ENCODE measurements around the gene HEMK1.
A peak's percentile ranks its signal among the peaks of the same experiment; 100 is the strongest.

Gene HEMK1

GRCh38 chr3:50585919-50586762 is 16.8 kb downstream of the HEMK1 start:
- Histone ChIP-seq H3K9me3 (ENCODE audit: control insufficient read depth, low read length) (no peaks in the 10 kb centered on the region), H3K27me3 (replicated peaks; ENCODE audit: control insufficient read depth, insufficient read depth, low read length, poor library complexity, severe bottlenecking) (no peaks in the 10 kb centered on the region), H3K27ac (ENCODE audit: insufficient read depth, low read length, poor library complexity, severe bottlenecking) (no peak overlapping the region), H3K4me1 (ENCODE audit: control insufficient read depth, insufficient read depth, low read length, poor library complexity, severe bottlenecking) (peaks cover 41% of the 10 kb centered on the region), H3K4me3 (ENCODE audit: insufficient read depth, low read depth, low read length, poor library complexity, severe bottlenecking) (no peak overlapping the region), H3K36me3 (ENCODE audit: control insufficient read depth, insufficient read depth, low read length) (peaks cover 3% of the 10 kb centered on the region)
- DNase-seq = no peak

- H3K4me1 ChIP-seq (ENCODE audit: control insufficient read depth, insufficient read depth, low read length, poor library complexity, severe bottlenecking) = peaks cover 40% of the 10 kb centered on the region
- H3K4me3 ChIP-seq (ENCODE audit: insufficient read depth, low read depth, low read length, poor library complexity, severe bottlenecking) = no peak overlapping the region
- no peak for DNase-seq
- peaks cover 1% of the 10 kb centered on the region for H3K36me3 ChIP-seq (ENCODE audit: control insufficient read depth, insufficient read depth, low read length)
- no peaks in the 10 kb centered on the region for H3K27me3 ChIP-seq (replicated peaks; ENCODE audit: control insufficient read depth, insufficient read depth, low read length, poor library complexity, severe bottlenecking)
- H3K9me3 ChIP-seq (ENCODE audit: control insufficient read depth, low read length) = no peaks in the 10 kb centered on the region
- no peak overlapping the region for H3K27ac ChIP-seq (ENCODE audit: insufficient read depth, low read length, poor library complexity, severe bottlenecking)
Measured at GRCh38 chr3:50586763-50587070, 17.4 kb downstream of the HEMK1 start.

- H3K27me3 ChIP-seq (replicated peaks; ENCODE audit: control insufficient read depth, insufficient read depth, low read length, poor library complexity, severe bottlenecking) = no peaks in the 10 kb centered on the region
- peak overlapping the region; percentile 44 for H3K27ac ChIP-seq (ENCODE audit: insufficient read depth, low read length, poor library complexity, severe bottlenecking)
- H3K4me1 ChIP-seq (ENCODE audit: control insufficient read depth, insufficient read depth, low read length, poor library complexity, severe bottlenecking) = peaks cover 45% of the 10 kb centered on the region
- no peaks in the 10 kb centered on the region for H3K9me3 ChIP-seq (ENCODE audit: control insufficient read depth, low read length)
- DNase-seq = no peak
- H3K36me3 ChIP-seq (ENCODE audit: control insufficient read depth, insufficient read depth, low read length) = no peaks in the 10 kb centered on the region
- no peak overlapping the region for H3K4me3 ChIP-seq (ENCODE audit: insufficient read depth, low read depth, low read length, poor library complexity, severe bottlenecking)
Measured at GRCh38 chr3:50587373-50587772, 18.1 kb downstream of the HEMK1 start.

- peaks cover 52% of the 10 kb centered on the region for H3K4me1 ChIP-seq (ENCODE audit: control insufficient read depth, insufficient read depth, low read length, poor library complexity, severe bottlenecking)
- DNase-seq = peak in 2 of 3 donors; percentile 45 to 48
- H3K4me3 ChIP-seq (ENCODE audit: insufficient read depth, low read depth, low read length, poor library complexity, severe bottlenecking) = peak overlapping the region; percentile 8
- no peaks in the 10 kb centered on the region for H3K36me3 ChIP-seq (ENCODE audit: control insufficient read depth, insufficient read depth, low read length)
- no peaks in the 10 kb centered on the region for H3K27me3 ChIP-seq (replicated peaks; ENCODE audit: control insufficient read depth, insufficient read depth, low read length, poor library complexity, severe bottlenecking)
- H3K9me3 ChIP-seq (ENCODE audit: control insufficient read depth, low read length) = no peaks in the 10 kb centered on the region
- peak overlapping the region; percentile 44 for H3K27ac ChIP-seq (ENCODE audit: insufficient read depth, low read length, poor library complexity, severe bottlenecking)
Measured at GRCh38 chr3:50587806-50588758, 18.8 kb downstream of the HEMK1 start.

GRCh38 chr3:50588759-50589433 is 19.6 kb downstream of the HEMK1 start:
- H3K27ac ChIP-seq (ENCODE audit: insufficient read depth, low read length, poor library complexity, severe bottlenecking) = peak overlapping the region; percentile 44
- peaks cover 55% of the 10 kb centered on the region for H3K4me1 ChIP-seq (ENCODE audit: control insufficient read depth, insufficient read depth, low read length, poor library complexity, severe bottlenecking)
- no peaks in the 10 kb centered on the region for H3K36me3 ChIP-seq (ENCODE audit: control insufficient read depth, insufficient read depth, low read length)
- H3K4me3 ChIP-seq (ENCODE audit: insufficient read depth, low read depth, low read length, poor library complexity, severe bottlenecking) = peak overlapping the region; percentile 8
- DNase-seq = no peak
- H3K9me3 ChIP-seq (ENCODE audit: control insufficient read depth, low read length) = no peaks in the 10 kb centered on the region
- H3K27me3 ChIP-seq (replicated peaks; ENCODE audit: control insufficient read depth, insufficient read depth, low read length, poor library complexity, severe bottlenecking) = no peaks in the 10 kb centered on the region

- no peak overlapping the region for H3K4me3 ChIP-seq (ENCODE audit: insufficient read depth, low read depth, low read length, poor library complexity, severe bottlenecking)
- peaks cover 67% of the 10 kb centered on the region for H3K4me1 ChIP-seq (ENCODE audit: control insufficient read depth, insufficient read depth, low read length, poor library complexity, severe bottlenecking)
- peak overlapping the region; percentile 82 for H3K27ac ChIP-seq (ENCODE audit: insufficient read depth, low read length, poor library complexity, severe bottlenecking)
- no peaks in the 10 kb centered on the region for H3K36me3 ChIP-seq (ENCODE audit: control insufficient read depth, insufficient read depth, low read length)
- no peak for DNase-seq
- no peaks in the 10 kb centered on the region for H3K27me3 ChIP-seq (replicated peaks; ENCODE audit: control insufficient read depth, insufficient read depth, low read length, poor library complexity, severe bottlenecking)
- no peaks in the 10 kb centered on the region for H3K9me3 ChIP-seq (ENCODE audit: control insufficient read depth, low read length)
Measured at GRCh38 chr3:50591196-50591741, 21.9 kb downstream of the HEMK1 start.

- H3K27me3 ChIP-seq (replicated peaks; ENCODE audit: control insufficient read depth, insufficient read depth, low read length, poor library complexity, severe bottlenecking) = no peaks in the 10 kb centered on the region
- no peaks in the 10 kb centered on the region for H3K9me3 ChIP-seq (ENCODE audit: control insufficient read depth, low read length)
- peak overlapping the region; percentile 58 for H3K27ac ChIP-seq (ENCODE audit: insufficient read depth, low read length, poor library complexity, severe bottlenecking)
- no peaks in the 10 kb centered on the region for H3K36me3 ChIP-seq (ENCODE audit: control insufficient read depth, insufficient read depth, low read length)
- H3K4me1 ChIP-seq (ENCODE audit: control insufficient read depth, insufficient read depth, low read length, poor library complexity, severe bottlenecking) = peaks cover 66% of the 10 kb centered on the region
- no peak for DNase-seq
- no peak overlapping the region for H3K4me3 ChIP-seq (ENCODE audit: insufficient read depth, low read depth, low read length, poor library complexity, severe bottlenecking)
Measured at GRCh38 chr3:50592568-50592967, 23.2 kb downstream of the HEMK1 start.

- H3K36me3 ChIP-seq (ENCODE audit: control insufficient read depth, insufficient read depth, low read length) = no peaks in the 10 kb centered on the region
- no peak overlapping the region for H3K27ac ChIP-seq (ENCODE audit: insufficient read depth, low read length, poor library complexity, severe bottlenecking)
- H3K27me3 ChIP-seq (replicated peaks; ENCODE audit: control insufficient read depth, insufficient read depth, low read length, poor library complexity, severe bottlenecking) = no peaks in the 10 kb centered on the region
- no peaks in the 10 kb centered on the region for H3K9me3 ChIP-seq (ENCODE audit: control insufficient read depth, low read length)
- H3K4me1 ChIP-seq (ENCODE audit: control insufficient read depth, insufficient read depth, low read length, poor library complexity, severe bottlenecking) = peaks cover 53% of the 10 kb centered on the region
- no peak overlapping the region for H3K4me3 ChIP-seq (ENCODE audit: insufficient read depth, low read depth, low read length, poor library complexity, severe bottlenecking)
- DNase-seq = no peak
Measured at GRCh38 chr3:50594253-50594785, 25.0 kb downstream of the HEMK1 start.

- no peaks in the 10 kb centered on the region for H3K27me3 ChIP-seq (replicated peaks; ENCODE audit: control insufficient read depth, insufficient read depth, low read length, poor library complexity, severe bottlenecking)
- H3K36me3 ChIP-seq (ENCODE audit: control insufficient read depth, insufficient read depth, low read length) = peaks cover 6% of the 10 kb centered on the region
- H3K27ac ChIP-seq (ENCODE audit: insufficient read depth, low read length, poor library complexity, severe bottlenecking) = peak overlapping the region; percentile 44
- H3K9me3 ChIP-seq (ENCODE audit: control insufficient read depth, low read length) = no peaks in the 10 kb centered on the region
- H3K4me3 ChIP-seq (ENCODE audit: insufficient read depth, low read depth, low read length, poor library complexity, severe bottlenecking) = no peak overlapping the region
- DNase-seq = no peak
- peaks cover 63% of the 10 kb centered on the region for H3K4me1 ChIP-seq (ENCODE audit: control insufficient read depth, insufficient read depth, low read length, poor library complexity, severe bottlenecking)
Measured at GRCh38 chr3:50599115-50599715, 29.9 kb downstream of the HEMK1 start.
